Ascending aorta (tissue), 2 donors: ENCODE results near the gene BIN2. TPM values are rescaled to one million over a fixed set of nuclear protein-coding genes. Genes with fewer than 3 reads are reported as not detected.
"Not testable (repeated sequence)": the region's sequence is repeated elsewhere in the genome, so short reads cannot be mapped to it uniquely, and the experiment has no call there.

Experiments used
- DNase-seq, 2 donors: peaks; one replicate each; pipeline ENCODE4 v3.0.0-alpha.2; 2019; ENCODE audit warnings: low spot score in 2 of 2
- H3K27ac ChIP-seq, 2 donors: fragments of 200-600 bp; sonication (generic); one replicate each; pipeline ENCODE4 v1.5.1; 2016 to 2017; ENCODE audit warnings: mild to moderate bottlenecking in 1 of 2
- H3K27me3 ChIP-seq: fragments of 200-600 bp; sonication (generic); one replicate; pipeline ENCODE4 v1.5.1; 2017
- H3K36me3 ChIP-seq, 2 donors: fragments of 200-600 bp; sonication (generic); one replicate each; pipeline ENCODE4 v1.5.1; 2016
- H3K4me1 ChIP-seq, 2 donors: fragments of 200-600 bp; sonication (generic); one replicate each; pipeline ENCODE4 v1.5.1; 2016 to 2017; ENCODE audit warnings: mild to moderate bottlenecking in 1 of 2
- H3K4me3 ChIP-seq, 2 donors: fragments of 200-600 bp; sonication (generic); one replicate each; pipeline ENCODE4 v1.5.1; 2016 to 2017; ENCODE audit warnings: mild to moderate bottlenecking in 1 of 2
- H3K9me3 ChIP-seq, 2 donors: fragments of 200-600 bp; sonication (generic); one replicate each; pipeline ENCODE4 v1.5.1; 2016
- intact Hi-C: fragments of 100-400 bp; cut with DNase I; formaldehyde crosslinking; loops from one replicate; pipeline ENCODE4 v1.15.1; 2023
- total RNA-seq: library from RNA; depleted of rRNA; stranded (reverse); fragments of >200 nt; gene quantifications from one replicate; pipeline ENCODE4 v1.1.0, GENCODE V29; 2016
- TF ChIP-seq, protein P1 (sequence below), 3 experiments: fragments of 200-600 bp in 2 of 3; fragments of 450-650 bp in 1 of 3; sonication (generic) in 2 of 3; IDR thresholded peaks; one replicate each; pipeline ENCODE4 v1.5.1; 2016 to 2019; ENCODE audit warnings: antibody characterized with exemption in 3 of 3, mild to moderate bottlenecking in 1 of 3, moderate library complexity in 1 of 3

The BIN2 gene
- total RNA-seq, 1 donor from 2014 or later, result 4.2 TPM

DNA sequence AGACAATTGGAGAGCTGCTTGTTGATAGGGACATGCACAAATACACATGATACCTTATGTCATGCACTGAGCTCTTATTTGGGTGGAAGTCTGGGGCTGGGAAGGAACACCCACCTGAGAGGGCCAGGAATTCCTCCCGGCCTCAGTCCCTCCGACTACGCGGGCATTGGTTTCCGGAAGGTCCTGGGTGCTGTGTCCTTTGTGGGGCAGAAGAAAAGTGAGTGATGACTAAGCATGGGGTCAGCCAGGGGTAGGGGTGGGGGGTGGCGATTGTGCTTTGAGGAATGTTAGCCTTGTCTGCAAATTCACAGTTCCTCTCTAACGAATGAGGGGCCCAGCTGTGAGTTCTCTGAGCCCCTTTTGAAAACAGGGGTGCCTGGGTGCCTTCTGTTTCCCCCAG, 21.7 kb upstream of the BIN2 start:
- H3K4me1 ChIP-seq, result no peaks in the 10 kb centered on the region
- no peak for DNase-seq
- H3K36me3 ChIP-seq, result no peaks in the 10 kb centered on the region
- TF ChIP-seq, protein P1, sequence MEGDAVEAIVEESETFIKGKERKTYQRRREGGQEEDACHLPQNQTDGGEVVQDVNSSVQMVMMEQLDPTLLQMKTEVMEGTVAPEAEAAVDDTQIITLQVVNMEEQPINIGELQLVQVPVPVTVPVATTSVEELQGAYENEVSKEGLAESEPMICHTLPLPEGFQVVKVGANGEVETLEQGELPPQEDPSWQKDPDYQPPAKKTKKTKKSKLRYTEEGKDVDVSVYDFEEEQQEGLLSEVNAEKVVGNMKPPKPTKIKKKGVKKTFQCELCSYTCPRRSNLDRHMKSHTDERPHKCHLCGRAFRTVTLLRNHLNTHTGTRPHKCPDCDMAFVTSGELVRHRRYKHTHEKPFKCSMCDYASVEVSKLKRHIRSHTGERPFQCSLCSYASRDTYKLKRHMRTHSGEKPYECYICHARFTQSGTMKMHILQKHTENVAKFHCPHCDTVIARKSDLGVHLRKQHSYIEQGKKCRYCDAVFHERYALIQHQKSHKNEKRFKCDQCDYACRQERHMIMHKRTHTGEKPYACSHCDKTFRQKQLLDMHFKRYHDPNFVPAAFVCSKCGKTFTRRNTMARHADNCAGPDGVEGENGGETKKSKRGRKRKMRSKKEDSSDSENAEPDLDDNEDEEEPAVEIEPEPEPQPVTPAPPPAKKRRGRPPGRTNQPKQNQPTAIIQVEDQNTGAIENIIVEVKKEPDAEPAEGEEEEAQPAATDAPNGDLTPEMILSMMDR (IDR thresholded peaks at IDR 0.05), result no peak
- H3K27me3 ChIP-seq, result no peaks in the 10 kb centered on the region
- H3K27ac ChIP-seq, result no peak overlapping the region
- intact Hi-C loops, result no loop called here
- no peak overlapping the region for H3K4me3 ChIP-seq
- H3K9me3 ChIP-seq, result no peaks in the 10 kb centered on the region

DNA sequence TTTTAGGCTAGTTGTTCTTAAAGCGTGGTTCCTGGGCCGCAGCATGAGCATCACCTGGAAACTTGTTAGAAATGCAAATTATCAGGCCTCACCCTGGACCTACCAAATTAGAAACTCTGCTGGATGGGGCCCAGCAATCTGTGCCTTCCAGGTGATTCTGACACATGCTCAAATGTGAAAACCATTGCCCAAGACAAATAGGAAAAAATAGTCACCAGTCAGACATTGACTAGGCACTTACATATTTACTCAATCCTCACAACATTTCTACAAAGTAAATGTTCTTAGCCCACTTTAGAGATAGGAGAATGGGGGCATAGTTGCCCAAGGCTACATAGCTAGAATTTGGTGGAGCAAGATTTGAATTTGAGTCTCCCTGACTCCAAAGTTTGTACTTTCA, 19.2 kb upstream of the BIN2 start:
- intact Hi-C loops, result loop anchor here (5.0 kb wide), 1 partner anchor 296 kb away; the partner anchor contains the start of gene LETMD1
- TF ChIP-seq, protein P1 (IDR thresholded peaks at IDR 0.05), result no peak
- Histone ChIP-seq H3K27me3 (no peaks in the 10 kb centered on the region), H3K4me3 (no peak overlapping the region), H3K9me3 (no peaks in the 10 kb centered on the region), H3K36me3 (no peaks in the 10 kb centered on the region), H3K4me1 (no peaks in the 10 kb centered on the region), H3K27ac (no peak overlapping the region)
- DNase-seq, result no peak

DNA sequence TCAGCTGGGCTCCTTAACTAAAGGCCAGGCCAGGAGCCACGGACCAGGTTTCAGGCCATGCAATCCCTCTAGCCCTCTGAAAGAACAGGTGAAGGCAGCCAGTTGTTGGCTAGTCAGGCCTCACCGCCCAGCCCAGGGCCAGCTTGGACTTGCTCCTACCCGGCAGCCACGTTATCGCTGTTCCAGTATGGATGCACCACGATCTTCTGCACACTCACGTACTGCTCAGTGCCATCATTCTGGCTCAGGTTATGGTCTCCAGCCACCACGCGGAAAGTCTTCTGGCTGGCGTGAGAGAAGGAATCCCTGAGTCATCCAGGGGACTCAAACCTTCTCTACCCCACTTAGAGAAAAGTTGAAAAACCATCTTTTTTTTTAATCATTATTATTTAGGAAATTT, 18.4 kb upstream of the BIN2 start:
- TF ChIP-seq, protein P1 (IDR thresholded peaks at IDR 0.05), result no peak
- Histone ChIP-seq H3K36me3 (no peaks in the 10 kb centered on the region), H3K4me1 (no peaks in the 10 kb centered on the region), H3K27me3 (no peaks in the 10 kb centered on the region), H3K27ac (no peak overlapping the region), H3K9me3 (no peaks in the 10 kb centered on the region), H3K4me3 (no peak overlapping the region)
- intact Hi-C loops, result loop anchor here (5.0 kb wide), 1 partner anchor 295 kb away; the partner anchor contains the start of gene LETMD1
- no peak for DNase-seq

DNA sequence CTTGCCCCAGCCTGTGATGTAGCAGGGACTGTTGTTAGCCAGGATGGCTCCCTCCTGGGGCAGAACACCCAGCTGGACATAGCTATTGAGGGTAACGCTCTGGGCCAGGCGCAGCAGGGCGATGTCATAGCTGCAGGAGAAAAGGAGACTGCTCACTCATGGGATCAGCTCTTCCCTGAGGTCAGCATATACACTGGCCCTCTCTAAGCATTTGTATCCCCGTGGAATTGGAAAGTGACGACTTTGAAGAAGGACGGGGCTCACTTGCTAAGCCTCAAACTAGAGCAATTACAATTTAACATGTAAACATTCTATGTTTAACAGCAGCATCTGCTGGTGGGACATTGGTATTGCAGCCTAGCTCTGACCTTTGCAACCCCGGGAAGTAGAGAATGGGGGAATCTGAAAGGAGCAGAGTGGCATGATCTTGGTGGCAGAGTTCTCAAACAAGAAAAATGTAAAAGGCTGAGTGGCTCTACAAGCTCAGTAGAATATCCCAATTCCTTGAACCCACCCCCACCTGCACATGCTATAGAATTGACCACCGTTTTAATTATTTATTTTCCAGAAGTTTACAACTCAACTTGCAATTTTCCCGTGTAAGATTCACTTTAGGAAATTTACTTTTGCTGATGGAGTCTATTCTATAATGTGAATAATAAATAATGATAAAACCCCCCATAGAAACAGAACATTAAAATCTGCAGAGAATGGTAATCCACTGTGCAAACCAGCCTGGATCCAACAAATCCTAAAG, 17.5 kb upstream of the BIN2 start:
- H3K9me3 ChIP-seq, result no peaks in the 10 kb centered on the region
- no peaks in the 10 kb centered on the region for H3K27me3 ChIP-seq
- H3K4me1 ChIP-seq, result no peaks in the 10 kb centered on the region
- no peak overlapping the region for H3K27ac ChIP-seq
- TF ChIP-seq, protein P1 (IDR thresholded peaks at IDR 0.05), result peak; percentile 91 to 94 (median 93)
- H3K4me3 ChIP-seq, result peak overlapping the region in 1 of 2 donors; percentile 40
- intact Hi-C loops, result loop anchor here (2.0 to 5.0 kb wide), 2 partner anchors 73 to 294 kb away; partner anchors contain the start of gene LETMD1
- H3K36me3 ChIP-seq, result no peaks in the 10 kb centered on the region
- DNase-seq, result peak in 1 of 2 donors; percentile 82

DNA sequence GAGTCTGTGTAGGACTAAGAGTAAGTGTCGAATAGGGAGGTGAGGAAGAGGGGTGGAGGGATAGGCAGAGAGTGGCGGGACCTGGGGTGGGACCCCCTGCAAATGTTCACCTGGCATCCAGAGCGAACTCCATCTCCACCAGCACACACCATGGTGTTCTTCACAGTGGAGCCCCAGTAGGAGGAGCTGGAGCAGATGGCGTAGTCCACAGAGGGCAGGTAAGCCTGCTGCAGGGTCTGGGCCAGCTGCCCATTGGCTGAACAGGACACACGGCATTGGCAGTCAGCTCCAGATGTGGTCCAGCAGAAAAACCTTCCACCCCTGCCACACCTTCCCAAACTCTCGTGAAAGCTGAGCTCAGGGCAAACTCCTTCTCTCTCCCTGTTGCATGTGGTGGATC, 15.8 kb upstream of the BIN2 start:
- Histone ChIP-seq H3K4me3 (no peak overlapping the region), H3K27me3 (no peaks in the 10 kb centered on the region), H3K9me3 (no peaks in the 10 kb centered on the region), H3K27ac (no peak overlapping the region), H3K4me1 (no peaks in the 10 kb centered on the region), H3K36me3 (no peaks in the 10 kb centered on the region)
- no peak for DNase-seq
- TF ChIP-seq, protein P1 (IDR thresholded peaks at IDR 0.05), result no peak
- intact Hi-C loops, result loop anchor here (2.0 to 5.0 kb wide), 2 partner anchors 71 to 292 kb away; partner anchors contain the start of gene LETMD1

DNA sequence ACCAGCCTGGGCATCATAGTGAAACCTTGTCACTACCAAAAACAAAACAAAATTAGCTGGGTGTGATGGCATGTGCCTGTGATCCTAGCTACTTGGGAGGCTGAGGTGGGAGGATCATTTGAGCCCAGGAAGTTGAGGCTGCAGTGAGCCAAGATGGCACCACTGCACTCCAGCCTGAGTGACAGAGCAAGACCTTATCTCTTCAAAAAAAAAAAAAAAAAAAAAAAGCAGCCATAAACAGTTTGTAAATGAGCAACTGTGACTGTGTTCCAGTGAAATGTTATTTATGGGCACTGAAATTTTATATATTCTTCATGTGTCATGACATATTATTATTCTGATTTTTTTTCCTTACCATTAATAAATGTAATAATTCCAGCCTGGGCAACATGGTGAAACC, 13.4 kb upstream of the BIN2 start:
- H3K9me3 ChIP-seq, H3K36me3 ChIP-seq, H3K4me3 ChIP-seq, H3K27ac ChIP-seq, intact Hi-C loops, H3K27me3 ChIP-seq, DNase-seq, H3K4me1 ChIP-seq: not testable (repeated sequence)
